LNCaP clone FGC (cell line): ENCODE data around the gene SUSD3.

Source experiments
- DNase-seq: peaks from one replicate; pipeline ENCODE4 v3.0.0-alpha.2; 2011; ENCODE audit warnings: low read depth
- H3K4me3 ChIP-seq: 2 replicates; pipeline ENCODE4 v1.5.1; 2011; ENCODE audit warnings: mild to moderate bottlenecking, low read depth, low read length, control low read depth
- TF ChIP-seq, protein P1 (sequence below): IDR thresholded peaks from 2 replicates; pipeline ENCODE4 v1.5.1; 2012; ENCODE audit warnings: mild to moderate bottlenecking; ENCODE audit not compliant: control insufficient read depth, insufficient read depth; ENCODE audit errors: extremely low read depth

The SUSD3 gene

DNA sequence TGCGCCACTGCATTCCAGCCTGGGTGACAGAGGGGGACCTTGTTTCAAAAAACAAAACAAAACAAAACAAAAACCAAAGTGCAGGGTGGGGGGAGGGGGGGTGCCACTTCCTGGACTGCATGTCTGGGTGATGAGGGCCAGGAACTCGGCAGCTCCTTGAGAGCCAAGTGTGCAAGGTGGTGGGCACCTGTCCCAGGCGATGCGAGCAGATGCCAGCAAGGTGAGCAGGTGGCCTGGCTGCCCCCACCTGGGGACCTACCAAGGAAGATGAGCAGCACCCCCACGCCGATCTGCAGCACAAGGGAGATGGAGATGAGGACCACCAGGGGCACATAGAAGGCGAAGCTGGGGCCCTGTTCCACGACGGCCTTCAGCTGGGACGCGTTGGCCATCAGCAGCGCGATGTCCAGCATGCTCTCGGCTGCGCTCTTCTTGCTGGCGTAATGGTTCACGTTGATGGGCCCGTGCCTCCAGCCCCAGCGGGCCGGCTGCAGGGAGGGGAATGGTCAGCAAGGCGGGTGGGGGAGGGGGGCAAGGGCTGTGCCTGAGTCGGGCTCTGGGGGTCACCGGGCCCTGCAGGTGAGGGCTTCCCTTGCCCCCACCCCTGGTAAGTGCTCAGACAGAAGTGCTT lies 67.8 kb downstream of the SUSD3 start:
- H3K4me3 ChIP-seq = no peak overlapping the region
- no peak for DNase-seq
- TF ChIP-seq, protein P1, sequence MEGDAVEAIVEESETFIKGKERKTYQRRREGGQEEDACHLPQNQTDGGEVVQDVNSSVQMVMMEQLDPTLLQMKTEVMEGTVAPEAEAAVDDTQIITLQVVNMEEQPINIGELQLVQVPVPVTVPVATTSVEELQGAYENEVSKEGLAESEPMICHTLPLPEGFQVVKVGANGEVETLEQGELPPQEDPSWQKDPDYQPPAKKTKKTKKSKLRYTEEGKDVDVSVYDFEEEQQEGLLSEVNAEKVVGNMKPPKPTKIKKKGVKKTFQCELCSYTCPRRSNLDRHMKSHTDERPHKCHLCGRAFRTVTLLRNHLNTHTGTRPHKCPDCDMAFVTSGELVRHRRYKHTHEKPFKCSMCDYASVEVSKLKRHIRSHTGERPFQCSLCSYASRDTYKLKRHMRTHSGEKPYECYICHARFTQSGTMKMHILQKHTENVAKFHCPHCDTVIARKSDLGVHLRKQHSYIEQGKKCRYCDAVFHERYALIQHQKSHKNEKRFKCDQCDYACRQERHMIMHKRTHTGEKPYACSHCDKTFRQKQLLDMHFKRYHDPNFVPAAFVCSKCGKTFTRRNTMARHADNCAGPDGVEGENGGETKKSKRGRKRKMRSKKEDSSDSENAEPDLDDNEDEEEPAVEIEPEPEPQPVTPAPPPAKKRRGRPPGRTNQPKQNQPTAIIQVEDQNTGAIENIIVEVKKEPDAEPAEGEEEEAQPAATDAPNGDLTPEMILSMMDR = no peak

DNA sequence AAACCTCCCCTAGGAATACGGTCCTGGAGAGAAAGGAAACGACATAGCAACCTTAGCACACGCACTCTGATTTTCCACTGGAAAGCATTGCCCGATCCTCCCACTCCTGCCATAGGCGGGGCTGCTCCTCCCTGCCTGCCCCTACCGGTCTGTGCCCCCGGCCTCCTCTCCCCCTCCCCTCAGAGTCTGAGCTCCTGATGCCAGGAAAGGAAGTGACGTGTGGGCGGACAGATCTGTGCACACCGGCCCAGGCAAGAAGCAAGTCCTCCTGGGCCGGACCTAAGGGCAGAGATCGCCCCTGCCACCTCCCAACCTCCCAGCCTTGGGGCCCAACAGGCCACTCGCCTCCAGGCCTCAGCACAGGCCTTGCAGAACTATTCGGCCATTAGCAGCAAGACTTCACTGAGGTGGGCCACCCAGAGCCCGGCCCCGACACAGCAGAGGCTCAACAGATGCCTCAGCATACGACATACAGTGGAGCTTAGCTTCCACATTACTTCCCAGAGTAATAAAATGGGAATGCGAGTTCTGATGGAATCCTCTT lies 68.4 kb downstream of the SUSD3 start:
- no peak overlapping the region for H3K4me3 ChIP-seq
- TF ChIP-seq, protein P1 = no peak
- DNase-seq = no peak

DNA sequence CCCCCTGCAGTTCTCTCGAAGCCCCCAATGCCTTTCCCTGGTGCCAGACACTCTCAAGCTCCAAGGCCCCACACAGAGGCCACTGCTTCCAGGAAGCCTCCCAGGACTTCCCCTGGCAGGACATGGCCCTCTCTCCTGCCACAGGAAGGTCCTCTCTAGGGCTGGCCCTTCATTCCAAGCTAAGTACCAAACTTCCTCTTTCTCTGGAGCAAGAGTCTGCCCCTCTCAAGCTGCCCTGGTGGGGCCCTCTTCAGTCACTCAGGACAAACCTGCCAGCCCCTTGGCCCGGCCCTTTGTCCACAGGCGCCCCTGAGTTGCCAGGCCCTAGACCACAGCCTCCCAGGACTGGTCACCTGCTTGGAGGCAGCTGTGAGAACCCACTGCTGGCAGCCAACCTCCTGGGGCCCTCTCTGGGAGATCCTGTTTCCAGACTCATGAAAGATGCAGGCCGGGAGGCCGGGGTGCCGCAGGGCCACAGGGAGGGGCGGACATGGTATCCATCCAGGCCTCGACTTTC lies 69.0 kb downstream of the SUSD3 start:
- no peak overlapping the region for H3K4me3 ChIP-seq
- DNase-seq = no peak
- TF ChIP-seq, protein P1 = no peak

DNA sequence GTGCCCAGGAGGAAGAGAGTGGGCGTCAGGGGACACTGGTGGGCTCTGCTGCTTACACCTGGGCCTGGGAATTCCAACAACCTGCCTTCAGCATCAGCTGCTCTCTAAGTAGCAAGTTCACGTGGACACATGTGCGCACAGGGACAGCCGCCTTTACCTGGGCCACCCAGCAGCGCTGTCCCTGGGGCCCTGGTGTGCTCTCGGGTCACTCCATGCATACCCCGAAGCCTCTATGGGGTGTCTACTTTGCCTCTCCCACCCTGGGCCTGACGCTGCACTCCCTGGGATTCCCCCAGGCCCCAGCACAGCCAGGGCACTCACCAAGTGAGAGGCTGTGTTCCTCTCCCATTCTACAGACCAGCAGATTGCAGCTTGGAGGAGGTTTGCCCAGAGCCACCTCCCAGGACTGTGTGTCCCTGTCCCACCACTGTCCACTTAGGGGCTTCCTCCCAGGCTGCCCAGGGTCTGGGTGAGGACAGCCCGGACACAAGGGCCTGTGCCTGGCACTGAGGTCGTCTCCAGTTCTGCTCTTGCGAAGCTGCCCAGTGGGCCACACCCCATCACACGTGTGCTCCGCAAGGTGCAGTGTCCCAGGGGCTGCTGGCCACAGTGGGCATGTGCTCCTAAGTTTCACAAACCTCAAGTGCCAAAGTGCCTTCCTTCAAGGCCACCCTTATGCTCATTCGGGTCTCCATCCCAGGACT lies 69.7 kb downstream of the SUSD3 start:
- TF ChIP-seq, protein P1 = no peak
- no peak for DNase-seq
- H3K4me3 ChIP-seq = no peak overlapping the region

DNA sequence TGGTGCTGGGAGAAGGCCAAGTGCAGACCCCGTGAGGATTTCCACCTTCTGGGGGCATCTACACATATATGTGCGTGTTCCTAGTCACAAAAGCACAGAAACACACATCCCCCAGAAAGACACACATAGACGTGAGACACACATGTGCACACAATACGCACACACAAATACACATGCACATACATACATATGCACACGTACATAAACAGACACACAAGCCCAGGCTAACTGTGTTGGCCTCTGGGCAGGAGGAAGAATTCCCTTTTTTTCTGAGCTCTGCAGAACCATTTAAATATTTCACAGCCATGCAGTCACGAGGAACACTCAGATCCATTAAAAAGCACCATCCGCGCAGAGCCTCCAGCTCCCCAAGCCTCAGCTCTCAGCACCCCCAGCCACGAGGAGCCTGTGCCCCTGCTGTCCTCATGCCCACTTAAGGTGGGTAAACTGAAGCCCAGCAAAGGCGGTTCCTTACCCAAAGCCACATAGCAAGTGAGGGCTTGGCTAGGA lies 70.3 kb downstream of the SUSD3 start:
- H3K4me3 ChIP-seq = no peak overlapping the region
- no peak for DNase-seq
- TF ChIP-seq, protein P1 = no peak

DNA sequence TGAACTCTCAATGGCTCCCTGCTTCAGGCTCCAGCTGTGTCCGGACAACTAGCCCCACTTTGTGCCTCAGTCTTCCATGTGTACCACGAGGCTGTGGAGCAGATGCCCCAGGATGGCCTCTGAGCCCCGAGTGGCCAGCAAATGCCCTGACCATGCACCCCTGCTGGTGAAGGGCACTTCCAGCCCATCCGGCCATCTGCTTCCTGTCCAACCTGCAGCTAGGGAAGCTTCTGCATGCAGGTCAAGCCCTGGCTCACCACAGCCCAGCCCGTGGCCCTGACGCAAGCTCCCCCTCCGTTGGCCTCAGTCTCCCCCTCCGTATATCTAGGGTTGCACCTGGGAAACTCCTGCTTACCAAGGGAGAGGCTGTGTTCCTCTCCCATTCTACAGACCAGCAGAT lies 70.8 kb downstream of the SUSD3 start:
- H3K4me3 ChIP-seq = no peak overlapping the region
- TF ChIP-seq, protein P1 = no peak
- no peak for DNase-seq
